Stimulated activated naive CD8-positive, alpha-beta T cell treated with anti-CD3 and anti-CD28 coated beads, Interleukin-15, amount 100 ng/mL, for 72 hours (primary cell): ENCODE data around the gene LCA5L.
A peak's percentile ranks its signal among the peaks of the same experiment; 100 is the strongest.
"Not testable (repeated sequence)": the region's sequence is repeated elsewhere in the genome, so short reads cannot be mapped to it uniquely, and the experiment has no call there.

Experiments
- ATAC-seq: fragments of 150-1000 bp; cut with Tn5 transposase; 2 replicates; pipeline ENCODE4 v1.10.0; 2021; ENCODE audit warnings: mild to moderate bottlenecking, moderate library complexity
- DNase-seq, 2 donors: peaks; one replicate each; pipeline ENCODE4 v3.0.0; 2021 to 2022
- H3K27ac Mint-ChIP-seq, 2 donors: one replicate each; pipeline ENCODE4 v1.8.0; 2022; ENCODE audit warnings: mild to moderate bottlenecking in 2 of 2, mixed read lengths in 2 of 2, moderate library complexity in 2 of 2
- H3K27me3 Mint-ChIP-seq: one replicate; pipeline ENCODE4 v1.8.0; 2022; ENCODE audit warnings: mixed read lengths
- H3K4me1 Mint-ChIP-seq: one replicate; pipeline ENCODE4 v1.8.0; 2022; ENCODE audit warnings: mild to moderate bottlenecking, mixed read lengths
- H3K4me3 Mint-ChIP-seq, 2 donors: one replicate each; pipeline ENCODE4 v1.8.0; 2022; ENCODE audit warnings: mild to moderate bottlenecking in 2 of 2, mixed read lengths in 2 of 2, moderate library complexity in 1 of 2
- H3K9me3 Mint-ChIP-seq, 2 donors: one replicate each; pipeline ENCODE4 v1.8.0; 2022; ENCODE audit warnings: mixed read lengths in 2 of 2

The LCA5L gene

DNA sequence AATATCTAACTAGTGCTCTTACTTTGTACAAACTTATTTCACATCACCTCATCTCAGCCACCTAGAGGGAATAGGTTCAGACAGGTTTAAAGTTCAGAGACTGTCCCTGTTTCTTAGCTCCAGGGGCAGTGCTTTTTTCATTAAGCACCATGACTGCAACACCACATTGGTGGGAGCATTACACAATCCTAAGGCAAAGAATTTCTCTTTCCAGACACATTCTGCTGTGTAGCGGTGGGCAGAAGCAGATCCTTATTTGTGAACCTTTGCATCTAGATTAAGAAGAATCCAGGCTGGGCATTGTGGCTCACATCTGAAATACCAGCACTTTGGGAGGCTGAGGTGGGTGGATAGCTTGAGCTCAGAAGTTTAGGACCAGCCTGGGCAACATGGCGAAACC, 16.1 kb downstream of the LCA5L start:
- no peak for DNase-seq
- Mint-ChIP-seq H3K4me1 (no peaks in the 10 kb centered on the region), H3K27me3 (peaks cover 14% of the 10 kb centered on the region), H3K4me3 (no peak overlapping the region), H3K9me3 (no peaks in the 10 kb centered on the region), H3K27ac (no peak overlapping the region)
- no peak for ATAC-seq

DNA sequence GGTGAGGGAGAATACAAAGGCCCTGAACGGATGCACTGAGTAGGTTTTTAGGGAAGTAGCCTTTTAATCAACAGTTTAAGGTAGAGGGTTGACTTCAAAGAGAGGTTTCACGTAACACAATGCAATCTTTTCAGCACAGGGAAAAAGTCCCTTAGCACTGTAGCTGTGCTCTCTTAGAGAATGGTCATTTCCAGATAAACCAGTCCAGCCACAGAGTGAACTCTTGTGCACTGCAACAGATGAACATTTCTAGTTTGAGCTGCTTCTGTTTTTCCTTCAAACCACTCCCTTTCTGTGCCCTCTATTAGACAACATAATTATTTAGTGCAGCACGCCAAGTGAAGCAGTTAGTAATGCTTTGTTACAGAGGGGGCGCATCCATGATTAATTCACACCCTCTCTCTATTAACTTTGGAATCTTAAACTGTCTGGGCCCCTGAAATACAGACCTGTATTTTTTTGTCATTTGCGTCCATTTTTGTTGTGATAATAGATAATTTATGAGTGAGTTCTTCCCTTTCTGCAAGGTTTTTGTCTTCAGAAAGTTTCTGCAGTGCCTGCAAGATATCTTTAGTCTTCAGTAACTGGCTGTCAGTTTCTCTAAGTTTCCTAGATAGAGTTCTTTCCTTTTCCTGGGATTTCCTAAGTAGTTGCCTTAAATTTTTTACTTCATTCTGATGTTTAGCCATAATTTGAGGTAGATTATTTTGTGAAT, 22.9 kb downstream of the LCA5L start:
- H3K4me3 Mint-ChIP-seq, result no peak overlapping the region
- DNase-seq (no peak), ATAC-seq (no peak)
- H3K27me3 Mint-ChIP-seq, result no peaks in the 10 kb centered on the region
- H3K4me1 Mint-ChIP-seq, result no peaks in the 10 kb centered on the region
- H3K27ac Mint-ChIP-seq, result no peak overlapping the region
- no peaks in the 10 kb centered on the region for H3K9me3 Mint-ChIP-seq

DNA sequence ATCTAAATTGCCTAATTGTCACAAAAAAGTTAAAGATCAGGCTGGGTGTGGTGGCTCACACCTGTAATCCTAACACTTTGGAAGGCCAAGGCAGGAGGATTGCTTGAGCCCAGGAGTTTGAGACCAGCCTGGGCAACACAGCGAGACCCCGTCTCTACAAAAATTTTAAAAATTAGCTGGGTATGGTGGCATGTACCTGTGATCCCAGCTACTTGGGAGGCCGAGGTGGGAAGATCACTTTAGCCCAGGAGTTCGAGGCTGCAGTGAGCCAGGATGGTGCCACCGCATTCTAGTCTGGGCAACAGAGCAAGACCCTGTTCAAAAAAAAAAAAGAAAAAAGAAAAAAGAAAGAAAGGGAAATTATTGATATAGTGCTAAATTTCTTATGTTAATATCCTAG, 26.4 kb downstream of the LCA5L start:
- not testable (repeated sequence) for H3K4me1 Mint-ChIP-seq, H3K27me3 Mint-ChIP-seq, DNase-seq, ATAC-seq, H3K27ac Mint-ChIP-seq, H3K4me3 Mint-ChIP-seq, H3K9me3 Mint-ChIP-seq

DNA sequence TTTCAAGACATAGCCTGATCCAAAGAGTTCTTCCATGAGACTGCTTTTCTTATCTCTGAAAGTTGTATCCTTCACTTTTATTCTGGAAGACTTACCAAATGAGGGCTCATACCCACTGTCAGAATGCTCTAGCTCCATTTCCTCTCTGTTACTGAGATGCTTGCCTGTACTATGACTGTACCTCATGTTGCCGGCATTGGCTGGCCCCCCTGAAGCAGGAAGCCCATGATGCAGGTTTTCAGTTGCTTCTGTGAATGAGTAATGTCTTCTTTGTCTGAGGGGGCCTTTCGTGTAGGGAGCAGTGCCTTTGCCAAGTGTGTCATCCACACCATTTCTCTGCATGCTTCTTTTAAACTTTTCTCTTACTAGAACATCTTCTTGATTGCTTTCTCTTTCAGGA, 39.5 kb downstream of the LCA5L start:
- peaks cover 10 to 11% of the 10 kb centered on the region in 2 donors for H3K9me3 Mint-ChIP-seq
- ATAC-seq (no peak), DNase-seq (no peak)

DNA sequence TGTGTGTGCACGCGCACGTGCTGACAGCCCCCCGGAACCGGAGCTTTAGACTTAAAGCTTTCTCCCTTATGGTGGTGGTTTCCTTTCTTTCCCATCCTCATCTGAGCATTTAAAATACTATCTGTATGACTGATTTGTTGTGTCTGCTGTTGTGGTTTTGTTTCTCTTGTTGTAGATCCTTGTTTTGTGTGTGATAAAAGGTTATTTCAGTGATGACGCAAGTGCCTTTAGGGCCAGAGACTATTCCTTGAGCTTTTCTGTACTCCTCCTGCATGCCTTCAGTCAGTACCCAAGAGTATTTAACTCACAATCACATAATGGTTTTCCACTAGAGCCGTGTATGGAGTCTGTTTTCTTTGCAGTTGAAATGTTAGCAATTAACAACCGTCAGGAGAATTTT, 45.4 kb downstream of the LCA5L start:
- Mint-ChIP-seq H3K27ac (peak overlapping the region in 1 of 2 donors; percentile 2), H3K4me1 (no peaks in the 10 kb centered on the region), H3K4me3 (no peak overlapping the region), H3K9me3 (no peaks in the 10 kb centered on the region), H3K27me3 (no peaks in the 10 kb centered on the region)
- no peak for ATAC-seq
- DNase-seq, result no peak

More for the DNA sequence above, 39.5 kb downstream of the LCA5L start:
- H3K4me1 Mint-ChIP-seq, result no peaks in the 10 kb centered on the region
- H3K4me3 Mint-ChIP-seq, result no peak overlapping the region
- H3K27ac Mint-ChIP-seq, result no peak overlapping the region
- H3K27me3 Mint-ChIP-seq, result no peaks in the 10 kb centered on the region

DNA sequence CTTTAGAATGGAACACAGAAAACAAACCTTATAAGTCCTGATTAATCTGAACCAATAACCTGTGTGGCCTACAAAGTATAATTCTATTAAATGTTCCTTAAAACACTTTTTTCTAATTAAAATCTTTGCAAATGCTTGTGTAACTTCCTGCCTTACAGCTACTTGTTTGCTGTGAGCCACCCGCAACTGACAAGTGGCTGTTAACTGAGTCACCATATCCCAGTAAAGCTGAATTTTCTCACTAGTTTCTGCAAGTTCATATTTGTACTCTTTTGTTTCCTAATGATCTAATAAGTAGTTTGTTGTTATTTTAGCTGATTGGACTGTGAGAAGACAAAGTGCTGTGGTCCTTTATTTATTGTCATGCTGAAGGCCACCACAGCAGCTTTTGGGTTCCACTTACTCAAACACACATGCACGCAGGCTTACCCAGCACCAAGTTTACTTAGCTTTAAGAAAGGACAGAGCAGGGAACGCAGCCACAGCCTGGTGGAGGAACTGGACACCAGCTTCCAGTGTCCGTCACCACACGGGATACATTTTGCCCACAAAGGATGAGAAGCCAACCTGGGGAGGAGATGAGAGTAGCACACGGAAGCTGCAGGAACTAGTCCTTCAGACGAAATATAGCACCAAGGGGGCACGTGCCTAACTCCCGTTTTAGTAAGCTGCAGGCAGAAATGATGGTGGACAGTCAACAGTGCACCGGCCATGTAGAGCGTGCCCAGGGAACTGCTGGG, 47.8 kb downstream of the LCA5L start:
- Mint-ChIP-seq H3K27me3 (no peaks in the 10 kb centered on the region), H3K9me3 (no peaks in the 10 kb centered on the region), H3K4me1 (no peaks in the 10 kb centered on the region), H3K4me3 (no peak overlapping the region), H3K27ac (no peak overlapping the region)
- no peak for ATAC-seq
- no peak for DNase-seq

DNA sequence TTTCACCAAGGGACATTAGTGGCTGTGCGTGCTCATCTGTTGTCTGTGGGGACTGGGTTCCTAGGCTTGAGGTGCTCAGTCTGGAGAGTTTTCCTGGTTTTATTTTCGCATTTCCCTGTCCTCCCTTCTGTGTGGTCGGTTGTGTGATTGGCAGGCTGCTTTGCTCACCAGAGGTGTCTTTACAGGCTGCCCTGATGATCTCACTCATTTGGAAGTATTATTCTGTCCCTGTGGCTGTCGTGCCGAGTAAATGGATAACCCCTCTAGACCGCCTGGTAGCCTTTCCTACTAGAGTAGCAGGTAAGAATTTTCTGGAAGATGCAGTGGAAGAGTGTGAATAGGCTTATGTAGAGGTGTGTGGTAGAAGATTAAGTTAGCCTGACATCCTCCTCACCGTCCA, 52.6 kb downstream of the LCA5L start:
- Mint-ChIP-seq H3K4me1 (peaks cover 18% of the 10 kb centered on the region), H3K9me3 (no peaks in the 10 kb centered on the region), H3K27me3 (no peaks in the 10 kb centered on the region), H3K4me3 (no peak overlapping the region), H3K27ac (no peak overlapping the region)
- no peak for DNase-seq
- no peak for ATAC-seq

DNA sequence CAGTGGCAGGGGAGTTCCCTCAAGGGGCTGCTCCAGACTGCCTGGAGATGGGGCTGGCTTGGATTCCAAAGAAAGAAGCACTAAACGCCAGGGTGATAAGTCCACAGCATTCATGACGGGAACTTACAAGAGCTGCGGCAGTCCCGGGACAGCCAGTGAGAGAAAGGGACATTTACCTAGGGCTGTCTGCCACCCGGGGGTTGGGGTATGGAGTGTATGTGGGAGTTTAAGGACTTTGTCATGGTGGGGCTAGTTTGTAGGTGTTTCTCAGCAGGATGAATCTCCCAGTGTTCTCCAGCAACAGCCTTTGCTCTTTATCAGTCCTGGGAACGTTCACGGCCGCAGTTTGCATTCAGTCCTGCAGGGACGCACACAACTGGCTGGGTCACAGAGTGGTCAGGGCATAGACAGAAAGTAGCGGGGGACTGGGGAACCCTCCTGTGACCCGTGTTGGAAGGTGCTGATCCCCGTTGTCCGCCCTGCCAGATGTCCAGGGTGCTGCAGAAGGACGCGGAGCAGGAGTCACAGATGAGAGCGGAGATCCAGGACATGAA, 55.3 kb downstream of the LCA5L start:
- Mint-ChIP-seq H3K27me3 (no peaks in the 10 kb centered on the region), H3K27ac (no peak overlapping the region), H3K4me1 (peaks cover 36% of the 10 kb centered on the region), H3K9me3 (no peaks in the 10 kb centered on the region), H3K4me3 (no peak overlapping the region)
- ATAC-seq (no peak), DNase-seq (no peak)

DNA sequence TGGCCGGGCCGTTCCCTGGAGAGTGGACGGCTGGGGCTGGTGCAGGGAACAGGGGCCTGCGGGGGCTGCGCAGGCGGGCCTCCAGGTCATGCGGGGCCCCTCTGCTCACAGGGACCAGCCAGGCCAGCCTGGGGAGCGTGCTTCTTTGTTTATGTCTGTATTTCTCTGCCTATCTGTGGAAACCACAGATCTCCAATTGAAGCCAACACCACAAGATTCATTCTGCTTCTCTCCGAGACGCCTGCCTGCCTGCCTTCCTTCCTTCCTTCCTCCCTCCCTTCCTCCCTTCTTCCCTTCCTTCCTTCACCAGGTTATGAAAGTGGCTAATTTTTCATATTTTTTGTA, 56.8 kb downstream of the LCA5L start:
- ATAC-seq (no peak), DNase-seq (no peak)
- no peaks in the 10 kb centered on the region for H3K27me3 Mint-ChIP-seq
- H3K4me1 Mint-ChIP-seq, result peaks cover 45% of the 10 kb centered on the region
- H3K27ac Mint-ChIP-seq, result peak overlapping the region; percentile 59 to 95
- peak overlapping the region; percentile 83 to 89 for H3K4me3 Mint-ChIP-seq
- H3K9me3 Mint-ChIP-seq, result no peaks in the 10 kb centered on the region

DNA sequence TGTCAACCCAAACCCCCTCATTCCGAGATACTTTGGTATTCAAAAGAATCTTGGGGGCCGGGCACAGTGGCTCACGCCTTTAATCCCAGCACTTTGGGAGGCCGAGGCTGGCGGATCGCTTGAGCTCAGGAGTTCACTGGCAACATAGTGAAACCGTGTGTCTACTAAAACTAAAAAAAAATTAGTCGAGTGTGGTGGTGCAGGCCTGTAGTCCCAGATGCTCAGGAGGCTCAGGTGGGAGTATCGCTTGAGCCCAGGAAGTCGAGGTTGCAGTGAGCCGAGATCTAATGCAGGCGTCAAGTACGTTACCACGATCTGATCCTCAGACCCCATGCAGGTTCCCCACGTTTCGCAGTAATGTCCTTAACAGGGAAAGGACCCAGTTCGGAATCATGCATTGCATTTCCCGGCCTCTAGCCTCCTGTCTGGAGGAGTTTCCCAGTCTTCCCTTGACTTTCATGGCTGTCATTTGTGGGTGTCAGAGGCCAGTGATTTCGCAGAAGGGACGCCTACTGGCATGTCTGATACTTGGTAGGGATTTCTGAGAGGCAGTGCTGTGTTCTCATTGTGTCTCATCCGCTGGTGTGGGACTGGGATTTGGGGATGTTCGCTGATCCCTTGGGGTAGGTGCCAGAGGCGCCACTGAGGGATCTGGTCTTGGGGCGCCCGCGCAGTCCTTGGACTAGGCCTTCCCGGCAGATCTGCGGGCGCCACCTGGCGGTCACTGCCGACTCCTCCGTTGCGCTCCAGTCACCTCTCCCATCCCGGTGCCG, 57.4 kb downstream of the LCA5L start:
- H3K4me3 Mint-ChIP-seq, result peak overlapping the region; percentile 83 to 89
- H3K27ac Mint-ChIP-seq, result peak overlapping the region; percentile 89 to 95
- peaks cover 45% of the 10 kb centered on the region for H3K4me1 Mint-ChIP-seq
- no peaks in the 10 kb centered on the region for H3K9me3 Mint-ChIP-seq
- no peaks in the 10 kb centered on the region for H3K27me3 Mint-ChIP-seq
- ATAC-seq (peak; percentile 87), DNase-seq (peak; percentile 83 to 87)

DNA sequence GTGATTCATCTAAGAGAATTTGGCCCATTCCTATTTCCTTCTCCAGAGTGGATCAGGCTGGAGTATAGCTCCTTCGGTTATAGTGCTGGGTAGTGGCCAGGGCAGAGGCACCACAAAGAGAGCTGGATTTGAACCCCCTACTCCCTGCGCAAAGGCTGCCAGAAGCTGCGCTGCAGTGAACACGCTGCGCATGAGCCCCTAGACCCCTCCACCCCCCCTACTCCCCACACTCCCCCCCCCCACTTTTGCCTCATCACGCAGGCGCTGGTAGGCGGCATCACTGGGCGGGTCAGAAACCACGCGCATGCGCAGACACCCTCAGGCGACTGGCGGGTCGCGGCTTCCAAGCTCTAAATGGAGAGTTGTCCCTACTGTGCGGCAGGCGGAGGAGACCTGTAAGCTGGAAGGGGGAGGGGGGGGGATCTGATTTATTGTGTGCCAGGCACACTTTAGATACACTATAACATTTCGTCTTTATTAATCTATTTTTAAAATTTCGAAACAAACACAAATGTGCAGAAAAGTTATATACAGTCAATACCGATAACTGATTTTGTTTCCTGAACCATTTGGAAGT, 58.0 kb downstream of the LCA5L start:
- Mint-ChIP-seq H3K27ac (peak overlapping the region; percentile 64 to 95), H3K4me3 (peak overlapping the region; percentile 83 to 89), H3K27me3 (no peaks in the 10 kb centered on the region), H3K4me1 (peaks cover 45% of the 10 kb centered on the region), H3K9me3 (no peaks in the 10 kb centered on the region)
- DNase-seq, result peak; percentile 87 to 89
- peak; percentile 55 for ATAC-seq

DNA sequence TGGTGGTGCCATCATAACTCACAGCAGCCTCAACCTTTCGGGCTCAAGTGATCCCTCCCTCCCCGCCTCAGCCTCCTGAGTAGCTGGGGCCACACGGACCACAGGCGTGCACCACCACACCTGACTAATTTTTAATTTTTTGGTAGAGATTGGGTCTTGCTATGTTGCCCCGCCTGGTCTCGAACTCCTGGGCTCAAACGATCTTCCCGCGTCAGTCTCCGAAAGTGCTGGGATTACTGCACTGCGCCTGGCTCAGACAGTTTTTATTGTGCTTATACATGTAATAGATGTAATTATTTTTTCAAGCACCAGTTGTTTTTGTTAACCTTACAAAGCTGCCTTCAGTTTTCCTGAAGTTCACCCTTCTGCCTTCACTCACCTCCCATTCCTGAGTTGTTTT, 58.7 kb downstream of the LCA5L start:
- DNase-seq (no peak), ATAC-seq (no peak)
- Mint-ChIP-seq H3K9me3 (no peaks in the 10 kb centered on the region), H3K27ac (peak overlapping the region in 1 of 2 donors; percentile 64), H3K4me1 (peaks cover 51% of the 10 kb centered on the region), H3K27me3 (no peaks in the 10 kb centered on the region), H3K4me3 (peak overlapping the region; percentile 83 to 89)

DNA sequence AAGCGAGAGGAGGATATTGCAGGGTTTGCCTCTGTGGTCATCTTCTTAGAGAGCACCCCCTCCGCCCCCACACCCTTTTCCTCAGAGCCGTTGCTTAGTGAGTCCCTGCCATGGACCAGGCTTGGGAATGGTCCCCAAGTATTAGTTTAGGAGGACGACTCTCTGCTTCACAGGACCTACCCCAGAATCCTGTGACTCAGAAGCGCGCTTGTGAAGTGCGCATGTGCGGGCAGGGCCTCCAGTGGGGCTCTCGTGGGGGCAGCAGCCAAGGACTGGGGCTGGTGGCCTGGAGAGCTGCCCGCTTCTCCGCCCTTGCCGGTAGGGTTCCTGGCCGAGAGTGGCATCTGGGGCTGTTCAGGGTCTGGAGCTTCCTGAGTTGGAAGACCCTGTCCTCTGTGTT, 59.4 kb downstream of the LCA5L start:
- ATAC-seq (no peak), DNase-seq (peak in 1 of 2 donors; percentile 25)
- peak overlapping the region; percentile 66 to 69 for H3K4me3 Mint-ChIP-seq
- no peak overlapping the region for H3K27ac Mint-ChIP-seq
- H3K4me1 Mint-ChIP-seq, result peaks cover 55% of the 10 kb centered on the region
- H3K9me3 Mint-ChIP-seq, result no peaks in the 10 kb centered on the region
- no peaks in the 10 kb centered on the region for H3K27me3 Mint-ChIP-seq

DNA sequence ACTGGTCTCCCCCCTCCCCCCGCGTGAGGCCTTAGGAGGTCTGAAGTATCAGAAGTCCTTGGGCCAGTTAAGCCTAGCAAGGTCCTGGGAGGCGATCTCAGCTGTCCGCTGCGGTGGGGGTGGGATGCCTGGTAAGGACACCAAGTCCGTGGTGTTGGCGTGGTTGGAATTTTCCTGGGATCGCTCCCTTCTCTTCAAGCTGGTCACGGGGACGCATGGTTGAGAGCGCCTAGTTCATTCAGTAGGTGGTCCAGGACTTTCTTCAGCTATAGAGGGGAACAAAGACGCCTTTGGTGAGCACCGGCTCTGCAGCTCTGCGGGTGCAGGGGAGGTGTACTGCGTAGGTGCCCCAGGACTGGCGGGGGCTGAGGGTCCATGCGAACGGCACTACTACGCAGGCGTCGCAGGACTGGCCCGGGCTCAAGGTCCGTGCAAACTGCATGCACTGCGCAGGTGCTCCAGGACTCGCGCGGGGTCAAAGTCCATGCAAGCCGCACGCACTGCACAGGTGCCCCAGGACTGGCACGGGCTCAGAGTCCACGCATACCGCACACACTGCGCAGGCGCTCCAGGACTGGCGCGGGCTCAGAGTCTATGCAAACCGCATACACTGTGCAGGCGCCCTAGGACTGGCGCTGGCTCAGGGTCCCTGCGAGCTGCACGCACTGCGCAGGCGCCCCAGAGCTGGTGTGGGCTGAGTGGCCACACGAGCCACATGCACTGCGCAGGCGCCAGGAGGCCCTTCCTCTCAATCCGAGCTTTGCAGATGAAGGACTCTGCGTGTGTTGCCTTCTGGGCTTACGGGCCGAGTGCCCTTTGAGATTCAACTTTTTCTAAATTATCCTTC, 60.1 kb downstream of the LCA5L start:
- H3K4me1 Mint-ChIP-seq, result peaks cover 61% of the 10 kb centered on the region
- H3K9me3 Mint-ChIP-seq, result no peaks in the 10 kb centered on the region
- peak; percentile 72 for DNase-seq
- peak; percentile 68 for ATAC-seq
- H3K27me3 Mint-ChIP-seq, result no peaks in the 10 kb centered on the region
- peak overlapping the region in 1 of 2 donors; percentile 19 for H3K27ac Mint-ChIP-seq
- H3K4me3 Mint-ChIP-seq, result peak overlapping the region; percentile 66 to 69
